Muscle of back (tissue), 13 donors: ENCODE data around the gene KLF12. TPM values are rescaled to one million over a fixed set of nuclear protein-coding genes. Genes with fewer than 3 reads are reported as not detected.

Source experiments
- DNase-seq, 3 donors: peaks; one replicate each; pipeline versions ENCODE4 v3.0.0 to v3.0.0-alpha.2; 2013
- long read RNA-seq, 9 donors: transcript quantifications; one replicate each; lab custom pipeline, GENCODE V29; 2026
- polyA plus RNA-seq, 10 donors: library from polyadenylated mRNA; unstranded; fragments of 120-200 nt; gene quantifications; one replicate each; pipeline ENCODE4 v1.2.1, GENCODE V29; 2013; ENCODE audit not compliant: insufficient read length in 10 of 10

Gene KLF12
- polyA plus RNA-seq: 10 to 100 TPM; 19.2 to 26.0 (median 22.1) TPM
- long read RNA-seq, donor 1: 0 reads
- long read RNA-seq, donor 2: 0 reads
- long read RNA-seq, donor 3: 0 reads
- long read RNA-seq, donor 4: 0 reads
- long read RNA-seq, donor 5: 0 reads
- long read RNA-seq, donor 6: 0 reads
- long read RNA-seq, donor 7: 0 reads
- long read RNA-seq, donor 8: 0 reads
- long read RNA-seq, donor 9: 0 reads

DNA sequence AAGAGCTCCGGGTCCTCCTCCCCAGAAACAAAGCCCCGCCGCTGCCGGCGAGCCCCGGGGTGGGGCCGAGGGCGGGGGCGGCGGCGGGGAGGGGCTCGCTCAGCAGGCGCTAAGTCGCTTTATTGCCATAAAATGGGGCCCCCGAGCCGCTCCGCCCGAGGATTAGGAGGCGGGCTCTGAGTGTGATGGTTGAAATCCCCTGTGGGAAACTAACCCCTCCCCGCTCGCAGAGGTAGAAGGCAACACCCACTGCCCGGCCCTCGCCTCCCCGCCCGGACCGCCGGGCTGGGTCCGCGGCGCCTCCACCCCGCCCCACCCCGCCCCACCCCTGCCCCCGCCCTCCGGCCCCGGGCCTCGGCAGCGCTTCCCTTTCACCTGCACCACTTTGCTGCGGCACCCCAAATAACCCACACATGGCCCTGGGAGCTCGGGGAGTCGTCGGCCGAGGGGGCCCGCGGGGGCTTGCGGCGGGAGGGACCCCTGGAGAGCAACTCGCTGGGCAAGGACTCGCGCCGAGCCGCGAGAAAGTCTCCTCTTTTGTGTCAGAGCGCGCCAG lies at the start of gene KLF12:
KLF12 (minus strand) TSS at position 184 of the 556 bp plus-strand sequence.
- DNase-seq: peak; percentile 92 to 96 (median 95)

DNA sequence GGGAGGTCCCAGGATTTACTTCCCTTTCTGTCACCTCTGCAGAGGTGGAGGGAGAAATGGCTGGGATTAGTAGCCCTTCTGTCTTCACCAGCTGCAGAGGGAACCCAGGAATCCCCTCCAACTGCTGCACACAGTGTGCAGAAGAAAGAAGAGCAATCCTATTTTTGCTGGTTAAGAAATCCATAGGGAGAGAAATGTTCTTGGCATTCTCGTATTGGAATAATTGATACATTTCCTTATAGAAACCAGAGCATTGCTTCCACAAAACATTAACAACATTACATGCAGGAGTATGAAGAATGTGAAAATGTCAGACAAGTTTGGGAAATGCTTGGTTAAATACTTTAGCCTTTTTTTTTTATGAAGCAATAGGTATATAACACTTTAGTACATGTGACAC lies 48.3 kb upstream of the KLF12 start:
- peak in 2 of 3 donors; percentile 28 to 74 for DNase-seq

DNA sequence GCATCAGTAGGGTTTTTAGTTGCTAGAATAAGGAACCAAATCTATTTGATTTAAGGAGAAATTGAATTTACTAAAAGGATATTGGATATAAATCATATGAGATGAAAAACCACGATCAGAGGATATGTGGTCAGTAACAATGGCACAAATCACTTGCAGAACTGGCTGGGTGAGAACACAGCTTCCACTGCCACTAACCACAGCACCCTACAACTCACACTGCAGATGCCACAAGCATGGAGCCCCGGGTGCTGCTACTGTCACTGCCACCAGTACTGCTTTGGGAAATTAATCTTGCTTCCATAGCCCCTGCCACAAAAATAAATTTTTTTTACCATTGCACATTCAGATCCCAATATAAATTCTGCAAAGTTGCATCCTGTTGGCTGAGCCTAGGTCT lies 40.6 kb upstream of the KLF12 start:
- DNase-seq: no peak

DNA sequence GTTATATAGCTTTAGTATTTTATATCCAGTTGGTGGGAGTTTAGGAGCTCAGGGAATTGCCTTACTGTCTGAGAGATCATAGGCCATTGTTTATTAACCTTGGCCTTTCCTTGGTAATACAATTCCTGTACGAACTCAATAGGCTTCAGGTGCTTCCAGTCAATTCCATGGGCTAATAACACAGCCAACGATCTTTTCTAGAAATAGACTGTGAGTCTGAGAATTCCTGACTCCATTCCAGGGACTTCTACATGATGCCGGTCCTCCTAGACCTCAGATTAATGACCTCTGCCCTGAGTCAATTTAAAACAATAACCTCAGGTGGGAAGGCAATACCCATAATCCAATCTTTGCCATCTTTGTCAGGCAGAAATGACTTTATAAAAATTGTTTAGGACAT lies 39.6 kb upstream of the KLF12 start:
- no peak for DNase-seq

DNA sequence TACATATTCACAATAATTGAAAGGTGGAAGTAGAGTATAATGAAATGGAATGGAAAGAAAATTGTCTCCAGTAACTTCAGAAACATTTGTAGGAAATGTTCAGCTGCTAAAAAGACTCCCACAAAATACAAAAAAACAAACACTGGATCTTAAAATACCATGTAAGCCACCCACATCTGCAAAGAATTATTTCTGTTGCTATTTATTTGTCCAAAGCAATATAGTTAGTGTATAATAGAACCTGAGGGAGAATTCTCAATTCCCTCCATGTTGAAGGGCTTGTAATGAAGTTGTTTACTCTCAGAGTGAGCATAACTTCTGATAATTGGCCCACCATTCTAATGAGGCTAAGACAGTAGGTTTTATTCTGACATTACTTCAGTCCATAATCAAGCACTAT lies 37.4 kb upstream of the KLF12 start:
- peak in 1 of 3 donors; percentile 52 for DNase-seq

DNA sequence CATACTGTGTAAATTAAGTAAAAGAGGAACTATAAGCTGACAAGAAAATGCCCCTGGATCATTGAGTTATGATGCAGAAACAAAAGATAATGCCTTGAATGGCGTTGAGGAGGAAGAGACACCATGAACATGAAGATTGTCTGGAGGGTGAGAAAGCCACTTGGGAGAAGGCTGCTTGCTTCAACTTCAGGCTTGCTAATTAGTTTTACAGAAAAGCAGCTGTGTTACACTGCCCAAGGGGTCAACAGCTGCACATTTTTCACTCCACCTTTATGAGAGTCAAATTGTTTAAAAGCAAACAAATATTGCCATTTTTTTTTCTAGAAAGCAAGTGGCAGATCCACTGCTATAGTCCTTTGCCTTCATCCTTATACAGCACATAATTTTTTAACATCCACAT lies 35.5 kb upstream of the KLF12 start:
- DNase-seq: no peak

DNA sequence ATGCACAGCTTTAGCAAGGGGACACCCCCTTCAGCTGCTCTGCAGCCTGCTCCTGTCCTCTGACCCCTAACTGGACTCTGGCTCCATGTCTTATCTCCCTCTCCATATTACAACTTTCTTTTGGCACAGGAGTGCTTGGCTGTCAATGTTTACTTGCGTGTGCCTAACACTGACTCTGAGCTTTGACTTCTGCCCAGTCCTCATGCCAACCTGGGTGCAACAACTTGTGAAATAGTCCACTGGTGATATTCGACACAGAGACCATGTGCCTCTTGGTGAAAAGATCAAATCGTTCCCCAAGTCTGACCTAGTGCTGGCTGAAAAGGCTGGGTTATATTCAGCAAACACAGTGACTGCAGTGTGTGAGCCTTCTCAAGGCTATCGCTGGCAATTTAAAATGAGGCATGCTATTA lies 34.1 kb upstream of the KLF12 start:
- DNase-seq: no peak

DNA sequence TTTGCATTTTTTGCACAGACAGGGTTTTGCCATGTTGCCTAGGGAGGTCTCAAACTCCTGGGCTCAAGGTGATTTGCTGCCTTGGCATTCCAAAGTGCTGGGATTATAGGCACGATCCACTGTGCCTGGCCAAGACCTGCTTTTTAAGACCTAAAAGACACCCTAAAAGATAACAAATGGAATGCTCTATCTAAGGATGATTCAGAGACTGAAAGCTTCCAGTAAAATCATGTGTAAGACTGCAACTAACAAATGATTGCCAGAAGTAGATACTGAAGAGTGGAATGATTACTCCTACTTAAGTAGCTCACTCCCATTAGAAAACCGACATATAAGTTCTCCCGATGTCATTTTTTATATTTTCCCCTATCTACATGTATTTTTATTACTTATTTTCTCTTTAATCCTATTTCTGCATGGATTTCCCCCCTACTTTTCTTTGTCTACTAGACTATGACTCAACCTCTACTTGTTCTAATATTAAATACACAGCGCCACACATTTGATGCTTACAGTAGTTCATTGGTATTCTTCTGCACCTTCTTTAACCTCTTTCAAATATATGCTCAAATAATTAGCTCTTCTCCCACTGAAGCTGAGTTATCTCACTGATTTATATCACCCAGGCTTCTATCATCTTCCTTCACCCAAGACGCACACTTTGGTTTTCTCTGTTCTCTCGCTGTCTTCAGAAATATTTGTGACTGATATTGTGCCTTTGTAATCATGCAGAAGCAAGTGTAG lies 32.2 kb upstream of the KLF12 start:
- DNase-seq: no peak

DNA sequence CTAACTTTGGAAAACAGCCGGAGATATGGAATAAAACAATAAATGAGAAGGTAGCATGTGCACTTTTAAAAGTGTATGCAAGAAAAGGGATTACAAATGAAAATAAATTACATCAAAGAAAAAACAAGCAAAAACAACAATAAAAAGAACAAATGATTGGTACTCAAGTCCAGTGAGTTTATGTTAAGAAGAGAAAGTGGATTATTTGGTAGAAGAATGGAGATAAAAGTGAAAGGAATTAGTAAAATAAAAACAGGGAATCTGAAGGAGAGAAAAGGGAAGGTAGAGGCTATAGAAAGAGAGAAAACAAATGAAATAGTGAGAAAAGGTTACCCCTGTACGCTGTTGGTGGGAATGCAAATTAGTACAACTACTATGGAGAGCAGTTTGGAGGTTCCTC lies 28.6 kb upstream of the KLF12 start:
- DNase-seq: no peak

DNA sequence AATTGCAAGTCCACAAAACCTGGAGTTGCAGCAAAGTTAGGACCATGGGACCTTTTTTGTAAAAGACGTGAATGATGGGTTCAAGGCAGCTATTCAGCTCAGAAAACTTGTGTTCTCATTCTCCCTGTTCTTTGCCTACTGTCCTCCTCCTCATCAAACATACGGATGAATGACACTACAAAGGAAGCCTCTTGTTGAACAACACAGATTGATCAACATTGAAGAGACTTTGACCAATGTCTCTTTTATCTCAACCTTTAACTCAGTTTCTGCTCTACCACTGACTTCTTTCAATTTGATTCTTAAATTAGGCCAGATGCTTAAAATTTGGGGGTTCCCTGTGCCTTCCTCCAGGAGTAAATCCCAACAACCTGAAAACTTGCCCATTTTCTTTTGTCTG lies 27.9 kb upstream of the KLF12 start:
- DNase-seq: no peak

DNA sequence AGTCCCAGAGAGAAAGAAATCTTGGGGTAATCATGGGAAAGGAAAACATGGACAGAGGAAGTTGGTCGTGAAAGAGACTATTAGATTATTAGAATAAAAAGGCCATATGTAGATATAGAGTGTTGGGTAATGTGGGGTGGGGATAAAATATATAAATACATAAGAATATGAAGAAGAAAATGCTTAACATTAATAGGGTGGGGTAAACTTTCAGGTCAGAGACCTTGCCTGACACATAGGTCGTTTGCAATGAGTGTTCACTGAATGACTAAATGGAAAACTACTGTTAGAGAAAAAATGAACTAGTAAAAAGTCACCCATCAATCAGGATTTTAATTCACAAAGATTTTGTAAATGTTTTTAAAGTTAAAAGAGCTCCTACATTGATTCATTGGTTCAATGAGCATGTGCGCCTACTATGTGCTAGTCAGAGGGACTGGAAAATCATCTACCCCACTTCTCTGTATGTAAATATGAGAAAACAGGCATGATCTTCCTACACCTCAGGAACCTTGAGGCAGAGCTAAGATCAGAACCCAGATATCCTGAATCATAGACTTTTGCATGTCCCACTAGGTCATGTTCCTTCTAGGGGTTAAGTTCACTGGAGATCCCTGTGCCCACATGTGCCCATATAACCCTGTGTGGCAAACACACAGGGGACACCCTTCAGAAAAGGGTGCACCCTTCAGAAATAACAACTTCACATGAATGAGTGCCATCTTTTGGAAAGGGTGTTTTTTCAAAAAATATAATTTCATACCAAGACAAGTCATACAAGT lies 24.6 kb upstream of the KLF12 start:
- DNase-seq: no peak

DNA sequence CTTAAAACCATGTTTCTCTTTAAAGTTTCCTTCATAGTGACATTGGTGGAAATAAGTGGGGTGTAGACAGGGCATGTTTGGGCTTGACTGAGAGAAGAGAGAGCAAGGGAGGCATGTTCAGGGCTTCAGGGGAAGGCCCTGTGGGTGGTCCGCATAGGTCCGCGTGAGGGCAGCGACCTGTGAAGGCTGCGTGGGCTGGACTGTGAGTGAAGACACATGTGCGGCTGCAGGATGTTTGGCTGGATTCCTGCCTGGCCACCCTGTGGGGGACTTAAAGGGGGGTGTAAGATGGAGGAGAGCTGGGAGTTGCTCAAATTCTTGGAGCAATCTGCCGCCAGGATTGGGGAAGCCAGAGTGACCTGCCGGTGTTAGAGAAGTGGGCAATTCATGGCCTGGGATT lies 23.8 kb upstream of the KLF12 start:
- DNase-seq: peak in 1 of 3 donors; percentile 50

DNA sequence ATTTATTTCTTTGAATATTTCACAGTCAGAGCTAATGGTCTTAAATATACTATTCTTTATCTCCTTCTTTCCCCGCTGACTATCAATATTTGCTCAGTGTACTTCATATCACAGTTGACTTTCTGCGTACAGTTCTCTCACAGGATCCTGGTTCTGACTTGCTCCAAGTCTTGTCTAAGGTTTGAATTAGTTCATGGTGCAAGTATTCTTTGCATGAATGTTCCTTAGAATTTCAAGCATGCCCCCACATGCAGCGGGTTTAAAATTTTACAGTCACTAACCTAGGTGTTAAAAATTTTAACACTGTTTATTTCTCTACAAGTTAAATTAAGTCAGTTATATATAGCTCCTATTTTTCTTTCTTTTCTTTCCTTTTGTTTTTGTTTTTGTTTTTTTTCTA lies 20.8 kb upstream of the KLF12 start:
- no peak for DNase-seq

DNA sequence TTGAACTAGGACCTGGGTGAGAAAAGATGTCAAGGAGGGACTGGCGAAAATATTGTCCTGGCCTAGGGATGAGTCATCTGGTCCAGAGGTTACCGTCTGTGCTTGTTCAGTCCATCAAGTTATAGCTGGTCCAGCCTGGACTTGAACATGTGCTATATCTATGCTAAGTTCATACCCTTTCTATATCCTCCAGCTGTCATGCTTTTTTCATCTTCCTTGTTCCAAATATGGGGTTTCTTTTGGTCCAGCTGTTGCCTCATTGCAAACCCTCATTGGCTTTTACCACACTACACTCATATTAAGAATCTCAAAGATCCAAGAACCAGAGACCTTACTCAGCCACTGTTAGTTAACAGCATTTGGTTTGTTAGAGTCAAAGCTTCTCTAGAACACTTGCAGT lies 19.1 kb upstream of the KLF12 start:
- no peak for DNase-seq

DNA sequence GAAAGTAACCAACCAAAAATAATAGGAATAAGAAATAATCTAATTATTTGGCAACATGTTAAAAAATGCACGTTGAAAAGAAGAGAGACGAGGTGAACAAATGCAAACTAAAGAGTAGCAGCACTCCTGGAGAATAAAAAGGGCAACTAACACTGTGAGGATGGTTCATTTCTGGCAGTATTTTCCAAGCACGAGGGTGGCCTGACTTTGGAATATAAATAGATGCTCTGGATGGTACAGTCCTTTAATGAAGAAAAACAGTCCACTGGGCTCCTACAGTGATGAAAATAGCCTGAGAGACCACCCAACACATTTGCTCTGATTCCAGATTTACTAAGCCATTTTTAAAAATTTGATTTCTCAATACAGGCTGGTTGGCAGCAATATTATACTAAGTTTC lies 17.7 kb upstream of the KLF12 start:
- DNase-seq: no peak

DNA sequence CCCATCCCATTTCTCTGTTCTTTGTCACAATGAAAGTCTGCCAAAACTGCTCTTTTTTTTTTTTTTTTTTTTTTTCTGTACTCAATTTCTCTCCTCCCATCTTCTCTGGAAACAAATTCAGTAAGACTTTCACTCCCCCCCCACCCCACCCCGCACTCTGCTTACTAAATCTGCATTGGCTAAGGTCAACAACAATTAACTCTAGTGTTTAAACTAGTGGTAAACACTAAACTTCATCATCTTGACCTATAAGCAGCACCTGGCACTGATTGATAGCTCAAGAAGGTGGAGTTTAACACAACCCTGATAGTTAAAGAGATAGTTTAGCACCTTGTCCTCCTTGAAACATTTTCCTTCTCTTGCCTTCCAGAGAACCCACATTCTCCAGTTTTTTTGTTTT lies 14.1 kb upstream of the KLF12 start:
- DNase-seq: no peak

DNA sequence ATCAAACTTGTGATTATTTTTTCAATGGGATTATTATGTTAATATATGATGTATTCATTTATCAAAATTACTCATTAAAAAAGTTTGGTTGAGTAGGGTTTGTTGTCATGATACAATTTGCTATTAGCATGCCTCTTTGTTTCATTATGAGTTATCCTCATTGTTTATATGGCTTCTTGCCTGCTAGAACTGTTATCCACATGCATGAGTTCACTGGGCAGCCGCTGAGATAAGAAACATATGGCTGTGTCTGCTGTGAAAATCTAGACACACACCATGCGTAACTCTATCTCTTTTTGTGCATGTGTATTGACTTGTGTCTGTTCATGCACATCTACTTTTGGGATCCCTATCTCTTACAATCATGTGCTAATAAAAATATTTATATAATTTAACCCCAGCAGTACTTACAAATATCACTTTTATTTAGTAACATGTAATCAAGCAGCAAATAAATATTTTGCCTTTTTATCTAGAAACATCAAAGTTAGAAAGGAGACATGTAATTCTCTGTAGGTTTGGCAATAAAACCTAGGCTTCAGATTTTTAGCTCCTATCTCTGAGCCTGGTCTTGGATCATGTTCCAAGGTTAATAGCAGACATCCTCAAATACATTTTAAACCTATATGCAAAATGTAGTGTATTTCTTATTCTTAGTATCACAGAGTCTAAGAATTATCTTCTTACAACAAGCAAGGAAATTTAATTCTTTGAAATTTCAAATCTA lies 11.2 kb upstream of the KLF12 start:
- peak in 1 of 3 donors; percentile 45 for DNase-seq

DNA sequence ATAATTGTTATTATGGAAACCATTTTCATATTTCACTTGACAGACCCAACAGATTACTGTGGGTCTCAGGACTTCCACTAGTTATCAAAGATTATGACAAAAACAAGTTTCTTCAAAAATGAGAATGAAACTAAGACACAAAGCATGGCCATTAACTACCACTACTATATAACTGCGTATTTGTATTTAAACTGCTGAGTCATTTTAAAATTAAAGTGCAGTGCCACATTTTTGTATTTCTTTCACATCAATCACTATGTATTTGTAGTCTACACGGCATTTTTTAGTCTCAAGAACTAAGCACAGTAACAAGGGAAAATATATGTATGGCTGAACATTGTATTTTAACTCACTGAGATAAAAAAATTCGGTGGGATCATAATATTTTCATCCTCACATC lies 10.1 kb upstream of the KLF12 start:
- DNase-seq: no peak

DNA sequence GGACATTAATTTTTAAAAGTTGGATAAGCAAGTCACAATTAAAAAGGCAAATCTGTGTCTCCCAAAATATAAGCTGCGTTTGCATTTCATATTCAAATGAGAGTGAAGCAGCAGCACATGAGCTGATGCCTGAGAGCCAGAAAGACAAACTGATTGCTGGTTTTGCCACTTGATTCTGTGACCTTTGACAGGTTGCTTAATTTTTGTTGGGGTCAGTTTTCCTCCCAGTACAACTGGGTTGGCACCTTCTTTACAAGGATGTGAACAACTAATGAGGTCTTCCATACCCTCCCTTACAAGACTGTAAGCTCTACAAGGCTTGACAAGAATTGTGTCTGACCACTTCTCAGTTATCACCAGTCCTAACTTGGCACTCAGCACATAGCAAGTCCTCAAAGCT lies 8.1 kb upstream of the KLF12 start:
- DNase-seq: no peak

DNA sequence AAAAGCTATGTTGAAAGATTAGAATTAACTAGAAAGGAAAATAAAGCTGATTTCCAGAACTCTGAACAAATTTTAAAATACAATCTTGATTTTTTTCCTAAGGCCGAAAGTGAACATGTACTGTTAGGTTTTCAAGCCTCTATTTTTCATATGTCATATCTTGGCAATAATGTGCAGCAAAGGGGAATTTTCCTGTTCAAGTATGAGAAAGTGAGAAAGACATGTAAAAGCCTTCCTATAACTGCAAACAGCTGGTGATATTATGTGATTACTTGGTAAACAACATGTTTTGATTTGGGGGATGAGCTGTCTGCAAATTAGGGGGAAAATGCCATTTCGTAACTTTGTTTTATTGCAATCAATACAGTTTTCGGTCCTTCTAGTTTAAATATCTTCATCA lies 4.0 kb upstream of the KLF12 start:
- peak in 1 of 3 donors; percentile 31 for DNase-seq

DNA sequence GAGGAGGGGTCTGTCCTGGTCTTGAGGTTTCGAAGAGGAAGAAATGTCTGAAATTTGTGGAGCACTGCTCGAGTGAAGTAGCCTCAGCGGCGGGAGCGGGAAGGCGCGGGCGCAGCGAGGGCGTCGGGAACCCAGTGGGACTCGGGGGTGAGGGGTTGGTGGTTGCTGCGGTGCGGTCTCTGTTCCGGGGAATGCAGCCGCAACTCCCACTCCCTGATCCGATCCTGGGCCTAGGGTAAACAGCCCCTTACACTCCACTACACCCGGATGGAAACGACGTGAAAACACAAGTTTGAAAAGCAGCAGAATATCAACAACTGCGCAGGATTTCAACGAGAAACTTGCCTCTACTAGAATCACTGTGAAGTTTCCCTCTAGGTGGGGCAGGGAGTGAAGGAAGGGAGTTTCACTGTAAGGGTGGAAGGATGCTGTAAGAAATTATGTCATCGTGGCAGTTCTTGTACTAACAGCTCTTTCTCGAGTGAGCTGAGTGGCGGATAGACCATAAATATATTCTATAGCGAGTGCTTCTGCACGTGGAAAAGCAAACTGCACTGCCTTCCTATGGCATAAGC lies 2.0 kb upstream of the KLF12 start:
- peak; percentile 49 to 93 (median 73) for DNase-seq
